GM18867 (cell line): Measurements from ENCODE around the gene ZSCAN26.
"Not testable (repeated sequence)": the region's sequence is repeated elsewhere in the genome, so short reads cannot be mapped to it uniquely, and the experiment has no call there.

Experiments used
- ATAC-seq: cut with Tn5 transposase; IDR thresholded peaks from one replicate; pipeline ENCODE4 v1.9.1; 2021; ENCODE audit warnings: mild to moderate bottlenecking, moderate library complexity; ENCODE audit not compliant: unreplicated experiment

ZSCAN26 gene

DNA sequence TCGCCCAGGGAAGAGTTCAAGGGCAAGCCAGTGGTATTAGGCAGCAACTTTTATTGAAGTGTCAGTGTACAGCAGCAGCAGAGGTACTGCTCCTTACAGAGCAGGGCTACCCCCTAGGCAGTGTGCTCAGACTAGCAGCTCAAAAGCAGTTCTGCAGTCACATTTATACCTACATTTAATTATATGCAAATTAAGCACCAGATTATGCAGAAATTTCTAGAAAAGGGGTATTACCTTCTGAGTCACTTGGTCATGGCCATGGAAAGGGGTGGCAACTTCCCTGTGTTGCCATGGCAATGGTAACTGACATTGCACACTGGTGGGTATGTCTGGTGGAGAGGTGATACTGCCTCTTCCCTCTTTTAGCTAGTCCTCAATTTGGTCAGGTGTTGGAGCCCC, 12.8 kb upstream of the ZSCAN26 start:
- no peak for ATAC-seq

DNA sequence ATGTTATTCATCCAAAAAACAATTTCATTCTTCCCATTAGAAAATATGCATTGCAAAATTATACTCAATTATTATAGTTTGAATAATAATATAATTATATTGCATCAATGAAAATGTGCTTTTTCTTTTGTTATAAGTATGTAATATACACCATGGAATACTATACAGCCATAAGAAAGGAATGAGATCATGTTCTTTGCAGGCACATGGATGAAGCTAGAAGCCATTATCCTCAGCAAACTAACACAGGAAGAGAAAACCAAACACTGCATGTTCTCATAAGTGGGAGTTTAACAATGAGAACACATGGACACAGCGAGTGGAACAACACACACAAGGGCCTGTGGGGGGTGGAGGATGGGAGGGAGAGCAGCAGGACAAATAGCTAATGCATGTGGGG, 9.9 kb upstream of the ZSCAN26 start:
- no peak for ATAC-seq

DNA sequence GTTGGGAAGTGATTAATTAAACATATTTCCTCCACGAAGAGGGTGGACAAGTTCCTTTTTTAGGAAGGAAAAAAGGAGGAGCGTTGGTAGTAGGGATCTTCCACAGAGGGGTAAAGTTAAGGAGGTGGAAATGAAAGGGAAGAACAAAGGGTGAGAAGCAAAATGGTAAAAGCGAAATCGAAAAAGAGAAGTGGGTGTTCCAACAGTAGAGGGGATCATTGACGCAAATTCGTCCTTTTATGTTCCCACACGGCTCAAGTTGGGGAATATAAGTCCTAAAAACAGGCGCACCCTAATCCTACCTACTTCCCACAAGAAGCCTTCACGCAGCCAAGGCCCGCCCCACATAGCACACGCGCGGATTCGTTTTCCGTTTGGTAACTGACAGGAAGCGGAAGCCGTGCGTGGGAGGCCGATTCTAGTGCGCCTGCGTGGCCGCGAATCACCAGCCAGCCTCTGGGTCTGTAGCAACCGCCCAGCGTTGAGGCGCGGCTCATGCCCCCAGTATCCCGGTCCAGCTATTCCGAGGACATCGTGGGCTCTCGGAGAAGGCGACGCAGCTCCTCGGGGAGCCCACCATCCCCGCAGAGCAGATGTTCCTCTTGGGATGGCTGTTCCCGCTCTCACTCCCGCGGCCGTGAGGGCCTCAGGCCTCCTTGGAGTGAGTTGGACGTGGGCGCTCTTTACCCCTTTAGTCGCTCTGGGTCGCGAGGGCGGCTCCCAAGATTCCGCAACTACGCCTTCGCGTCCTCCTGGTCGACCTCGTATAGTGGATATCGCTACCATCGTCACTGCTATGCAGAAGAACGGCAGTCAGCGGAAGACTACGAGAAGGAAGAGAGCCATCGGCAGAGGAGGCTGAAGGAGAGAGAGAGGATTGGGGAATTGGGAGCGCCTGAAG, 7.8 kb upstream of the ZSCAN26 start, which contains the start of gene NKAPL:
Gene NKAPL, plus strand, starts transcription at position 421 of the 901 bp plus-strand sequence. Its CDS starts 75 bp downstream, at position 496.
- ATAC-seq: no peak

DNA sequence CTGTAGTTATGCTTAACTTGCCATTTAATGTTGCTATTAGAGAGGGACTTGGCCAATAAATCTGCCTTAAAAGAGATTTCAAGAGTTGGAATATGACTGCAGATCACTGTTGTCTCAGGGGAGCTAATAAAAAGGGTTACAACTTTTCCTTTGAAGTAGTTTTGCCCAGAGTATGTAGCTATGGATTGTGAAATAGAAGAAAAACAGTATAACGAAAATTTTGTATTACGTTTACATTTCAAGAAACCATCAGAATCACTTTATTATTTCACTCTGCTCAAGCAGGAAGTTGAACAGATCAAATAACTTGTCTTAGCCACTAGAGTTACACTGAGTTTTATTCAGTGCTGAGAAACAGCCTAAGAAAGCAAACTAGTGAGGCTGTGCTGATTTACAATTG, 3.0 kb upstream of the ZSCAN26 start:
- ATAC-seq: no peak

DNA sequence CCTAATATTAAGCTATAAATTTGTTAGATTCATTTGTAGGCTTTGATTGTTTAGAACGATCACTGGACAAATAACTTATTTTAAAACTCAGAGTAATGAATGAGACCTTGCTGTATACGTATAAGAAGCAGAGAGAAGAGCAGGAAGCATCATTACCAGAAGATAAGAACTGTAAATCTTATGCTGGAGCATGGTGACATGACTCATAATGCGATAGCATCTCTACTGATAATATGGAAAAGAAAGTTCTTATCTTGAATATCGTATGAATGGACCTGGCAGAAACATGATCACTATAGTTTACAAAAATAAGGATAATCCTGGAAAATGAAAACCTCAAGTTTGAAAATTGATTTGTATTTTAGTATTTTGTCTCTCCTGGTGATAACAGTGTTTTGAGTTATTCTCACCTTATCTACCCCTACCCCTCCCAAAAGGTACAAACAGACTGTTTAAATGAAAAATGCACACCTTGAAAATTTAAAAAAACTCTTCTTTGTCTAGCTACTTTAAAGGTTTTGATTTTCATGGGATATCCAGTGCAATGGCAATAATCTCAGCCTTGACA, 2.0 kb upstream of the ZSCAN26 start:
- no peak for ATAC-seq

DNA sequence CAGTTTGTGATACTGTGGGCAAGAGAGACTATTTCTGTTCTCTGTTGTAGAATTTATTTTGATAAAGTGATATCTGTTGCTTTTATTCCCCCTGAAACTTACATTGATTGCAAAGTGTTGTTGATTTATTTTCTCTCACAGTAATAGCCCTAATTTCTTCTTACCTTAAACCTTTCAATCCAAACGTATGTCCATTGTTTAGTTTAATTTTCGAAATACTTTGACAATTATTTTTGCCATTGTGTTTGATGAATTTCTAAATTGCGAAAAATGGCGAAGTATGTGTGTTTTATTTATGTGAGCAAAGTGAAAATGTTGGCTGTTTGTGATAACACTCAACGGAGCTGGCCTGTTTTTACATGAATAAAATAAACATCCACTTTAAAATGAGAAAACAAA, 381 bp upstream of the ZSCAN26 start:
- no peak for ATAC-seq

DNA sequence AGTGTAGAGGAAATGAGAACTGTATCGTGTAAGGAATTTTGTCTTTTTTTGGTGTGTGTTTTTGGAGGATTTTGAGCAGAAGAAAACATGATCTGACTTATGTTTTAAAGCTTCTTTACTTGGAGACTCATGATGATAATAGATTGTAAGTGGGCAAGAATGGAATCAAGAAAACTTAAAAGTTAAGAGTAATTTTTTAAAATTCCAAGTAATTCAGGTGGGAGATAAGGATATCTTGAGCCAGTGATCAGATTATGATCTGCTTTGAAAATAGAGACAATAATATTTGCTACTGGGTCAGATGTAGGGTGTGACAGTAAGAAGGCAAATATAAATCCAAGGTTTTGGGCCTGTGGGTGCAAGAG, 734 bp downstream of the ZSCAN26 start:
- no peak for ATAC-seq

- no peak for ATAC-seq
These were observed 2.5 kb downstream of the ZSCAN26 start for GRCh38 chr6:28269492-28269891.

- ATAC-seq: no peak
These were observed 7.9 kb downstream of the ZSCAN26 start for GRCh38 chr6:28274888-28275287.

- ATAC-seq: no peak
These were observed 10.8 kb downstream of the ZSCAN26 start for GRCh38 chr6:28277746-28278145.

GRCh38 chr6:28280595-28281287, 13.8 kb downstream of the ZSCAN26 start:
- no peak for ATAC-seq

- ATAC-seq: peak; percentile 86
These were observed 14.5 kb downstream of the ZSCAN26 start, which contains the start of gene PGBD1 for GRCh38 chr6:28281288-28282064. Gene PGBD1, plus strand, starts transcription at chr6:28281572. Its CDS starts 2,242 bp downstream, at chr6:28283814.

GRCh38 chr6:28282926-28283325, 16.0 kb downstream of the ZSCAN26 start:
- ATAC-seq: no peak

GRCh38 chr6:28291573-28291972, 24.6 kb downstream of the ZSCAN26 start:
- ATAC-seq: no peak

DNA sequence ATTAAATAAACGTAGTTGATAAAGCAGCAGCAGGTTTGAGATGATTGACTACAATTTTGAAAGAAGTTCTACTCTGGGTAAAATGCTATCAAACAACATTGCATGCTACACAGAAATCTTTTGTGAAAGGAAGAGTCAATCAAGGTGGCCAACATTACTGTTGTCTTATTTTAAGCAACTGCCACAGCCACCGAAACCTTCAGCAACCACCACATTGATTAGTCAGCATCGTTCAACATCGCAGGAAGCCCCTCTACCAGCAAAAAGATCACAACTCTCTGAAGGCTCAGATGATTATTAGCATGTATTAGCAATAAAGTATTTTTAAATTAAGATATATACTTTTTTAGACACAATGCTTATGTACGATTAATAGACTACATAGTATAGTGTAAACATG, 28.4 kb downstream of the ZSCAN26 start:
- no peak for ATAC-seq

DNA sequence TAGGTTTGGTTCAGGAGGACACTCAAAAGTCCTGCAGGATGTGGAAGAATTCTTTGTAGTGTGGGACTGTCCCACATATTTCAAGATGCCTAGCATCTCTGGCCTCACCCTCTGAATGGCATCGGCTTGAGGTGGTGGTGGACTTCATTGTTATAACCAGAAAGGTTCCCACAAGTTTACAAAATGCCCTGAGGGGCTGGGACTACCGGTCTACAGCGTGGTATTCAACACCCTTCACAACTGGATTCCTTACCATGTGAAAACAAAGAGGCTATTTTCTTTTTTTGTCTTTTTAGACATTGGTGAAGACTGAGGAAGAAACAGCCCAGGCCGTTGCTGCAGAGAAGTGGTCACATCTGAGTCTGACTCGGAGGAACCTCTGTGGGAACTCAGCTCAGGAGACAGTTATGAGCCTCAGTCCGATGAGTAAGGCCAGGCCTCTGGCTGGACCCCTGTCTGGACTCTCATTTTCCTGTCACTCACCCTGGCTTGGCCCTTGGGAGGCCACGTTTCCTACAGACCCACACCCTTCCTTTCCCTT, 29.6 kb downstream of the ZSCAN26 start:
- no peak for ATAC-seq

DNA sequence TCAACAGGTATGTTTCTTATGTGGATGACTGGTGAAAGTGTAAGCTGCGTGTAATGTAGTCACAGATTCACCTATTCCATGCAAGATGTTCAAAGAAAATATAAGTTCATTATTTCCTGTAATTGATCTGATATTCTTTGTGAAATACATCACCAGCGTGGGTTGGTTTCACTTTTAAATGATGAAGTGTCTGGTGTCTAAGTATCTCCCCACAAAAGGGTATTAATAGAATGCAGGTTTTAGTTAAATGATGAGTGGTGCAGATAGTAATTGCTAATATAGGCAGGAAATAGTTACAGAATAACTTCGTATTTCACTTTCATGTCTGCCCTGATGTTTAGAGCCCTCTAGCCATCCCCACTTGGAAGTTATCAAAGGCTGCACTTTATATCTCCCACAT, 36.6 kb downstream of the ZSCAN26 start:
- peak; percentile 94 for ATAC-seq

GRCh38 chr6:28306363-28306762, 39.4 kb downstream of the ZSCAN26 start:
- ATAC-seq: not testable (repeated sequence)

DNA sequence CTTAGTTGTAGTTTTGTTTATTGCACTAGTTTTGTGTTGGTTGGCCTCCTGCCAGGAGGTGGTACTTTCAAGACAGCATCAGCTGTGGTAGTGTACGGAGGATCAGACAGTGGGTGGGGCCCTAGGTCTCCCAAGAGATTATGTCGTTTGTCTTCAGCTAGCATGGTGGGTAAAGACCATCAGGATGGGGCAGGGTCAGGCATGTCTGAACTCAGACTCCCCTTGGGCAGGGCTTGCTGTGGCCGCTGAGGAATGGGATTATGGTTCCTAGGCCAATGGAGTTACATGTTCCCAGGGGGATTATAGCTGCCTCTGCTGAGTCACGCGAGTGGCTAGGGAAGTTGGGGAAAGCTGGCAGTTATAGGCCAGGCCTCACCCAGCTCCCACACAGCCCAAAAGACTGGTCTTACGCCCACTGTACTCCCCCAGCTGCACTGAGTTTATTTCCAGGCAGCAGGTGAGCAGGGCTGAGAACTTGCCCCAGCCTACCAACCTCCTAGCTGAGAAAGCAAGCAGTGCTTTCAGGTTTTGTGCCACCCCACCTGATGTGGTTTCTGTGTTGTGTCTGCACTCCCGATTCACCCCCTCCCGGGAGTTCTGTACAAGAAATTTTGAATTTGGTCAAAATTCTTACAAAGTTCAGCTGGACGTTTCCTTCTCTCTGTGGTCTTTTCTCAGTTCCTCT, 44.3 kb downstream of the ZSCAN26 start:
- no peak for ATAC-seq

DNA sequence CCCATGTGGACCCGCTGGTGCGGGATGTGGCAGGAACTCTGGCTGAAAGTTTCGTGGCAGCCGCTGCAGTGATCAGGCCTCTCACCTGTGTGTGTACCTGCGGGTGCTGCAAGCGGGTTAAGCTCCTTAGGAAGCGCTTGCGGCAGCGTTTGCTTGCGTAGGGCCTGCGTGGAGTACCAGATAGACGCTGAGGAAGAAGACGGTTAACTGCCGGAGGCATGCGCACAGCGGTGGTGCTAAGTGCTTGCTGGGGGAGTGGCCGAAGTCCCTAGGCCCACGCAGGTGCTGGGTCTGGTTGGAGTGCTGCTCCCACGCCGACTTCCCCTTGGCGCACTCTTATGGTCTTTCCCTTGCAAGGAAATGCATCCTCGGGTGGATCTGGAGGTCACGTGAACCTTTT, 46.0 kb downstream of the ZSCAN26 start:
- ATAC-seq: no peak
